GM13976 (cell line): ENCODE data around the gene PCDHA13.
"Not testable (repeated sequence)": the region's sequence is repeated elsewhere in the genome, so short reads cannot be mapped to it uniquely, and the experiment has no call there.

Source experiments
- DNase-seq: peaks from one replicate; pipeline ENCODE4 v3.0.0; 2012; ENCODE audit warnings: low spot score
- in situ Hi-C: fragments of 300-500 bp; cut with MboI; formaldehyde crosslinking; loops from one replicate; pipeline ENCODE4 v1.12.0; 2022; ENCODE audit warnings: low sequenced_read_pairs, mixed read lengths, inconsistent platforms; ENCODE audit not compliant: unreplicated experiment
- TF ChIP-seq, protein P1 (sequence below): IDR thresholded peaks from 2 replicates; pipeline ENCODE4 v1.5.1; 2012; ENCODE audit warnings: borderline replicate concordance, mild to moderate bottlenecking; ENCODE audit not compliant: insufficient read depth; ENCODE audit errors: extremely low read depth, missing control alignments, control extremely low read depth

The PCDHA13 gene

DNA sequence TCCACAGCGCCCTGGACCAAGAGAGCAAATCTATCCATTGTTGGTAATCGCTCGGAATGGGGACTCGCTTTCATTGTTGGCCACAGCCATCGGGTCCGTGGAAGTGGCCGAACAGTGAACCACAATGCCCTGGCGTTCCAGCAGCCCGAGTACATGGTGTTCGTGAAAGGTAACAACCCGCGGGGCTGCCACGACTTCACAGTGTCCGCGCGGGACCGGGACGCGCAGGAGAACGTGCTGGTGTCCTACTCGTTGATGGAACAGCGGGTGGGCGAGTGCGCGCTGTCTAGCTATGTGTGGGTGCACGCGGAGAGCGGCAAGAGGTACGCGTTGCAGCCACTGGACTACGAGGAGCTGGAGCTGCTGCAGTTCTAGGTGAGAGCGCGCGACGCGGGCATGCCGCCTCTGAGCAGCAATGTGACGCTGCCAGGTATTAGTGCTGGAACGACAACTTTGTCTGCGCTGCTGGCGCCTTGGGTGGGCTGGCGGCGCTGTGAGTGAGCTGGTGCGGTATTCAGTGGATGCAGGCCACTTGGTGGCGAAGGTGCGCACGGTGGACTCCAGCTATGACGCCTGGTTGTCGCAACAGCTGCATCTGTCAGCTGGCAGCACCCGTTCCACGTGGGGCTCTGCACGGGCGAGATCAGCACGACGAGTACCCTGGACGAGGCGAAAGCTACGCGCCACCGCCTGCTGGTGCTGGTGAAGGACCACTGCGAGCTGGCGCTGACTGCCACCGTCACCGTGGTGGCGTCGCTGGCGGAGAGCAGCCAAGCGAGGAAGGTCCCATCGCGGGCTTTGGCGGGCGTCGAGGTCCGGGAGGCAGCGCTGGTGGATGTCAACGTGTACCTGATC is 19.3 kb upstream of the PCDHA13 start:
- in situ Hi-C loops = no loop called here
- TF ChIP-seq, protein P1, sequence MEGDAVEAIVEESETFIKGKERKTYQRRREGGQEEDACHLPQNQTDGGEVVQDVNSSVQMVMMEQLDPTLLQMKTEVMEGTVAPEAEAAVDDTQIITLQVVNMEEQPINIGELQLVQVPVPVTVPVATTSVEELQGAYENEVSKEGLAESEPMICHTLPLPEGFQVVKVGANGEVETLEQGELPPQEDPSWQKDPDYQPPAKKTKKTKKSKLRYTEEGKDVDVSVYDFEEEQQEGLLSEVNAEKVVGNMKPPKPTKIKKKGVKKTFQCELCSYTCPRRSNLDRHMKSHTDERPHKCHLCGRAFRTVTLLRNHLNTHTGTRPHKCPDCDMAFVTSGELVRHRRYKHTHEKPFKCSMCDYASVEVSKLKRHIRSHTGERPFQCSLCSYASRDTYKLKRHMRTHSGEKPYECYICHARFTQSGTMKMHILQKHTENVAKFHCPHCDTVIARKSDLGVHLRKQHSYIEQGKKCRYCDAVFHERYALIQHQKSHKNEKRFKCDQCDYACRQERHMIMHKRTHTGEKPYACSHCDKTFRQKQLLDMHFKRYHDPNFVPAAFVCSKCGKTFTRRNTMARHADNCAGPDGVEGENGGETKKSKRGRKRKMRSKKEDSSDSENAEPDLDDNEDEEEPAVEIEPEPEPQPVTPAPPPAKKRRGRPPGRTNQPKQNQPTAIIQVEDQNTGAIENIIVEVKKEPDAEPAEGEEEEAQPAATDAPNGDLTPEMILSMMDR = no peak
- DNase-seq = no peak

DNA sequence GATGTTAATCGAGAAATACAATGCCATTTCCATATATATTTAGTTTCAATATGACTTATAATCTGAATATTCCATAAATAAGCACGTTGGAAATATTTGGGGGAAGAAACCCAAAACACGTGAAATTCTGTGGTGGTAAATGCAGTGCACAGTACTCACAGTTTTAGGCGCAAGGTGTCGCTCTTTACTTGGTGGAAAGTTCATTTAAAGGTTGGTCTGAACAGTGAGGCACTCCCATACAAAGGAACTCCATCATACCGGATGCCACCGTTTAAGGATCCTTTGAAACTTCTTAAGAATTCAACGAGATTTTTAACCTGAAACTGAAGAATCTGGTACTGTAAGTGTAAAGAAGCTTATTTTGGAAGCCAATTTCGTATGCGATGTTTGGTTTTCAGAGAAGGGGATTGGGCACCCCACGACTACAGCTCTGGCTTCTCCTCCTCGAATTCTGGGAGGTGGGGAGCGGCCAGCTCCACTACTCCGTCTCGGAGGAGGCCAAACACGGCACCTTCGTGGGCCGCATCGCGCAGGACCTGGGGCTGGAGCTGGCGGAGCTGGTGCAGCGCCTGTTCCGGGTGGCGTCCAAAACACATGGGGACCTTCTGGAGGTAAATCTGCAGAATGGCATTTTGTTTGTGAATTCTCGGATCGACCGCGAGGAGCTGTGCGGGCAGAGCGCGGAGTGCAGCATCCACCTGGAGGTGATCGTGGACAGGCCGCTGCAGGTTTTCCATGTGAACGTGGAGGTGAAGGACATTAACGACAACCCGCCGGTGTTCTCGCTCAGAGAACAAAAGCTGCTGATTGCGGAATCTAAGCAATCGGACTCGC is 13.0 kb upstream of the PCDHA13 start, which contains the start of gene PCDHA11:
Gene PCDHA11 (plus strand): TSS at position 237 of the 834 bp plus-strand sequence. CDS start 147 bp downstream, at position 384.
- in situ Hi-C loops = no loop called here
- no peak for DNase-seq

DNA sequence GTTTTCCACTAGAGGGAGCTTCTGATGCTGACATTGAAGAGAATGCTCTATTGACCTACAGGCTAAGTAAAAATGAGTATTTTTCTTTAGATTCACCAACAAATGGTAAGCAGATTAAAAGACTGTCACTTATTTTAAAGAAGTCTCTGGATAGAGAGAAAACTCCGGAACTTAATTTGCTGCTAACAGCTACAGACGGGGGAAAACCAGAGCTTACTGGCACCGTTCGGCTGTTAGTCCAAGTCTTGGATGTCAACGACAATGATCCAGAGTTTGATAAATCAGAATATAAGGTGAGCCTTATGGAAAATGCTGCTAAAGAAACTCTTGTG is 12.4 kb upstream of the PCDHA13 start:
- in situ Hi-C loops = no loop called here
- TF ChIP-seq, protein P1 = no peak

More for the DNA sequence above, 13.0 kb upstream of the PCDHA13 start, which contains the start of gene PCDHA11:
- TF ChIP-seq, protein P1 = no peak

DNA sequence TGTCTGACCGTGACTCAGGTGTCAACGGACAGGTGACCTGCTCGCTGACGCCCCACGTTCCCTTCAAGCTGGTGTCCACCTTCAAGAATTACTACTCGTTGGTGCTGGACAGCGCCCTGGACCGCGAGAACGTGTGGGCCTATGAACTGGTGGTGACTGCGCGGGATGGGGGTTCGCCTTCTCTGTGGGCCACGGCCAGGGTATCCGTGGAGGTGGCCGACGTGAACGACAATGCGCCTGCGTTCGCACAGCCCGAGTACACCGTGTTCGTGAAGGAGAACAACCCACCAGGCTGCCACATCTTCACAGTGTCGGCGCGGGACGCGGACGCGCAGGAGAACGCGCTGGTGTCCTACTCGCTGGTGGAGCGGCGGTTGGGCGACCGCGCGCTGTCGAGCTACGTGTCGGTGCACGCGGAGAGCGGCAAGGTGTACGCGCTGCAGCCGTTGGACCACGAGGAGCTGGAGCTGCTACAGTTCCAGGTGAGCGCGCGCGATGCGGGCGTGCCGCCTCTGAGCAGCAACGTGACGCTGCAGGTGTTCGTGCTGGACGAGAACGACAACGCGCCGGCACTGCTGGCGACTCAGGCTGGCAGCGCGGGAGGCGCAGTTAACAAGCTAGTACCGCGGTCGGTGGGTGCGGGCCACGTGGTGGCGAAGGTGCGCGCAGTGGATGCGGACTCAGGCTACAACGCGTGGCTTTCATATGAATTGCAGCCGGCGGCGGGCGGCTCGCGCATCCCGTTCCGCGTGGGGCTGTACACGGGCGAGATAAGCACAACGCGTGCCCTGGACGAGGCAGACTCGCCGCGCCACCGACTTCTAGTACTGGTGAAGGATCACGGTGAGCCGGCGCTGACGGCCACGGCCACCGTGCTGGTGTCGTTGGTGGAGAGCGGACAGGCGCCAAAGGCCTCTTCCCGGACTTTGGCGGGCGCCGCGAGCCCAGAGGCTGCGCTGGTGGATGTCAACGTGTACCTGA is 11.4 kb upstream of the PCDHA13 start:
- TF ChIP-seq, protein P1 = no peak
- DNase-seq = no peak
- in situ Hi-C loops = no loop called here

More for the DNA sequence above, 12.4 kb upstream of the PCDHA13 start:
- no peak for DNase-seq

DNA sequence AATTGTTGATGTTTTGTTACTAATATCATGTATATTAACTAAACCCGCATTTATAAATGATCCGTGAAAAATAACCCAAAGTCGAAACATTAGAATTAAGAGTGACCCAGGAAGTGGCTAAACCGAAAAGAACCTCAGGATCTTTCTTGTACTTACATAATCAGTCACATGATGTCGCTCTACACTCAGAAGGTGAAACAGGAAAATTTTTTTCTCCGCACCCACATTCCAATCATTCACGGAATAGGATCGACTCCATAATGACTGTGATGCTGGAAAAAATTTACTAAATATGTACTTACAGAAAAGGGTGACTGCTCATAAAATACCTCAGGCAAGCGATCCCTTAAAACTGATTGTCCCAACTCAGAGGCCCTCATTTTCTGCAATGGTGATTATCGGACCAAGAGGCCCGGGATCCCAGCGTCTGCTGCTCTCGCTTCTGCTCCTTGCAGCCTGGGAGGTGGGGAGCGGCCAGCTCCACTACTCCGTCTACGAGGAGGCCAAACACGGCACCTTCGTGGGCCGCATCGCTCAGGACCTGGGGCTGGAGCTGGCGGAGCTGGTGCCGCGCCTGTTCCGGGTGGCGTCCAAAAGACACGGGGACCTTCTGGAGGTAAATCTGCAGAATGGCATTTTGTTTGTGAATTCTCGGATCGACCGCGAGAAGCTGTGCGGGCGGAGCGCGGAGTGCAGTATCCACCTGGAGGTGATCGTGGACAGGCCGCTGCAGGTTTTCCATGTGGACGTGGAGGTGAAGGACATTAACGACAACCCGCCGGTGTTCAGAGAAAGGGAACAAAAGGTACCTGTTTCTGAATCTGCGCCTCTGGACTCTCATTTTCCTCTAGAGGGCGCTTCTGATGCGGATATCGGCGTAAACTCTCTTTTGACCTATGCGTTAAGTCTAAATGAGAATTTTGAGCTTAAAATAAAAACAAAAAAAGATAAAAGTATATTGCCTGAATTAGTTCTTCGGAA is 6.5 kb upstream of the PCDHA13 start, which contains the start of gene PCDHA12:
Gene PCDHA12 (plus strand): TSS at position 224 of the 981 bp plus-strand sequence. CDS start 165 bp downstream, at position 389.
- in situ Hi-C loops = no loop called here
- TF ChIP-seq, protein P1 = no peak
- DNase-seq = no peak

DNA sequence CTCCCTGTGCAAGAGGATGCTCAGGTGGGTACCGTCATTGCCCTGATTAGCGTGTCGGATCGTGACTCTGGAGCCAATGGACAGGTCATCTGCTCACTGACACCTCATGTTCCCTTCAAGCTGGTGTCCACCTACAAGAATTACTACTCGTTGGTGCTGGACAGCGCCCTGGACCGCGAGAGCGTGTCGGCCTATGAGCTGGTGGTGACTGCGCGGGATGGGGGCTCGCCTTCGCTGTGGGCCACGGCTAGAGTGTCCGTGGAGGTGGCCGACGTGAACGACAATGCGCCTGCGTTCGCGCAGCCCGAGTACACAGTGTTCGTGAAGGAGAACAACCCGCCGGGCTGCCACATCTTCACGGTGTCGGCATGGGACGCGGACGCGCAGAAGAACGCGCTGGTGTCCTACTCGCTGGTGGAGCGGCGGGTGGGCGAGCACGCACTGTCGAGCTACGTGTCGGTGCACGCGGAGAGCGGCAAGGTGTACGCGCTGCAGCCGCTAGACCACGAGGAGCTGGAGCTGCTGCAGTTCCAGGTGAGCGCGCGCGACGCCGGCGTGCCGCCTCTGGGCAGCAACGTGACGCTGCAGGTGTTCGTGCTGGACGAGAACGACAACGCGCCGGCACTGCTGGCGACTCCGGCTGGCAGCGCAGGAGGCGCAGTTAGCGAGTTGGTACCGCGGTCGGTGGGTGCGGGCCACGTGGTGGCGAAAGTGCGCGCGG is 5.2 kb upstream of the PCDHA13 start:
- DNase-seq, in situ Hi-C loops: not testable (repeated sequence)
